Caki2 (cell line): Measurements from ENCODE around the gene RPA4. TPM values are rescaled to one million over a fixed set of nuclear protein-coding genes. Genes with fewer than 3 reads are reported as not detected.
"Not testable (repeated sequence)": the region's sequence is repeated elsewhere in the genome, so short reads cannot be mapped to it uniquely, and the experiment has no call there.

Experiments used
- DNase-seq: peaks from one replicate; pipeline ENCODE4 v3.0.0-alpha.2; 2015; ENCODE audit warnings: low read depth
- in situ Hi-C: cut with HindIII; loops from 2 replicates; pipeline ENCODE4 v1.10.0; 2016; ENCODE audit warnings: low sequenced_read_pairs, low pct_unique_long_range_greater_than_20kb, mixed read lengths
- total RNA-seq: library from RNA; depleted of rRNA; stranded (reverse); fragments of >200 nt; shearing (Covaris generic); gene quantifications from 2 replicates; pipeline ENCODE4 v1.2.3, GENCODE V29; 2014; ENCODE audit warnings: low replicate concordance; rRNA removed

RPA4 gene, protein sequence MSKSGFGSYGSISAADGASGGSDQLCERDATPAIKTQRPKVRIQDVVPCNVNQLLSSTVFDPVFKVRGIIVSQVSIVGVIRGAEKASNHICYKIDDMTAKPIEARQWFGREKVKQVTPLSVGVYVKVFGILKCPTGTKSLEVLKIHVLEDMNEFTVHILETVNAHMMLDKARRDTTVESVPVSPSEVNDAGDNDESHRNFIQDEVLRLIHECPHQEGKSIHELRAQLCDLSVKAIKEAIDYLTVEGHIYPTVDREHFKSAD
- not detected in 2 replicates for total RNA-seq

- no peak for DNase-seq
- in situ Hi-C loops, result no loop called here
Observed at GRCh38 chrX:96883608-96884007, at the start of gene RPA4. RPA4 (plus strand) TSS chrX:96883908; CDS start chrX:96884311, 403 bp downstream.

GRCh38 chrX:96834137-96834536 is 49.6 kb upstream of the RPA4 start:
- DNase-seq, result no peak
- in situ Hi-C loops, result no loop called here

GRCh38 chrX:96835660-96836289 is 47.9 kb upstream of the RPA4 start:
- in situ Hi-C loops, result no loop called here
- DNase-seq, result no peak

- no peak for DNase-seq
- in situ Hi-C loops, result no loop called here
Observed at GRCh38 chrX:96837808-96838207, 45.9 kb upstream of the RPA4 start.

- in situ Hi-C loops, result no loop called here
- DNase-seq, result no peak
Observed at GRCh38 chrX:96838537-96838936, 45.2 kb upstream of the RPA4 start.

- in situ Hi-C loops, result no loop called here
- DNase-seq, result no peak
Observed at GRCh38 chrX:96841325-96841724, 42.4 kb upstream of the RPA4 start.

DNA sequence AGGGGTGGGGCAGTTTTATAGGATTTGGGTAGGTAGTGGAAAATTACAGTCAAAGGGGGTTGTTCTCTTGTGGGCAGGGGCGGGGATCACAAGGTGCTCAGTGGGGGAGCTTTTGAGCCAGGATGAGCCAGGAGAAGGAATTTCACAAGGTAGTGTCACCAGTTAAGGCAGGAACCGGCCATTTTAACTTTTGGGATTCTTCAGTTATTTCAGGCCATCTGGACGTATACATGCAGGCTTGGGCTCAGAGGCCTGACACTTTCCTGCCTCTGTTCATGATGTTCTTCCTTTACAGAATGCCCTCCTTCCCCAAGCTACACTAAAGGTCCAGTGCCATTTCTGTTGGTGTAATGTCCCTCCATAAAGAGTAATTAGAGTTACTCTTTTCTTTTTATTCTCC is 41.8 kb upstream of the RPA4 start:
- in situ Hi-C loops, DNase-seq: not testable (repeated sequence)

DNA sequence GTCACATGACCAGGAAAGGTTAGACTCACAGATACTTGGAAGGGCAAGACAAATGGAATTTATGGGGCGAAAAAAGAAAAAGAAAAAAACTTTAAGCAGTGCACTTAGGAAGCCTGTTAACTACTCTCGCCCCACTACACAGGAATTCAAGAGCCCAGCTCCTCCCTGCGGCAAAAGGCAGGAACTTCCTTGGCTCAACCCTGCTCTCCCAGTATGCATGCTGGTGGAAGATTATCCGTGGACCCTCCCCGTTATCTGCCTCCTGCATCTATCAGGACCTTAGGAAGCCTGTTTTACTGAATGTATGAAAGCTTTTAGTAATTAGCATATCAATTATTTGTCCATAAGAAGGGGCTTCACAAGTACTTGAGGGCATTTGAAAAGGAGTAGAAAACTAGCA is 40.1 kb upstream of the RPA4 start:
- in situ Hi-C loops, result no loop called here
- no peak for DNase-seq

- in situ Hi-C loops, result no loop called here
- no peak for DNase-seq
Observed at GRCh38 chrX:96846841-96847240, 36.9 kb upstream of the RPA4 start.

DNA sequence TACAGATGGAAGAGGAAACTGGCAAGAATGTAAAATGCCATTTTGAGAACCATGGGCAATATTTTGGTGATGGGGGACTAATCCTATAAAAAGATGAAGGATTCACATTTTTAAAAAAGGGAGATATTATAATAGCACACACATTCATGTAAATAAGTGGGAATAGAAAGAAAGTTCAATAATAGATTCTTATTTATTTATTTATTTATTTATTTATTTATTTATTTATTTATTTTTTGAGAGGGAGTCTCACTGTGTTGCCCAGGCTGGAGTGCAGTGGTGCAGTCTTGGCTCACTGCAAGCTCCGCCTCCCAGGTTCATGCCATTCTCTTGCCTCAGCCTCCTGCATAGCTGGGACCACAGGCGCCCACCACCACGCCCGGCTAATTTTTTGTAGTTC is 24.3 kb upstream of the RPA4 start:
- in situ Hi-C loops, DNase-seq: not testable (repeated sequence)

DNA sequence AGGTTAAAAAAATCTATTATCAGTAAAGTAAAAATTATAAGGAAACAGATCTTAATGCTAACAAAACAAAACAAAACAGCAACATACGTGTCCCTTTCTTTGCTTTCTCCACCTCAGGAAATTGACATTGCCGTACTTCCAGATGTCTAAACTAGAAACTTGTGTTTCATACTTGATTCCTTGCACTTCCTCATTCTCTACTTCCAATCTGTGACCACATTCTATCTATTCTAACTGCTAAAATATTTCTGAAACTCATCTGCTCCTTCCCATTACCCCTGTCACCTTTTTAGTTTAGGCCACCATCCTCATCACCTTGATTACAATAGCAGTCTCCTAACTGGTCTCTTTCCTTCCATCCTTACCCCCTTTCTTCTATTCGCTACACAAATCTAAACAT is 22.5 kb upstream of the RPA4 start:
- in situ Hi-C loops, result no loop called here
- DNase-seq, result no peak

GRCh38 chrX:96861661-96862060 is 22.0 kb upstream of the RPA4 start:
- DNase-seq, result no peak
- in situ Hi-C loops, result no loop called here

- in situ Hi-C loops, result no loop called here
- no peak for DNase-seq
Observed at GRCh38 chrX:96884027-96884426, 319 bp downstream of the RPA4 start.

DNA sequence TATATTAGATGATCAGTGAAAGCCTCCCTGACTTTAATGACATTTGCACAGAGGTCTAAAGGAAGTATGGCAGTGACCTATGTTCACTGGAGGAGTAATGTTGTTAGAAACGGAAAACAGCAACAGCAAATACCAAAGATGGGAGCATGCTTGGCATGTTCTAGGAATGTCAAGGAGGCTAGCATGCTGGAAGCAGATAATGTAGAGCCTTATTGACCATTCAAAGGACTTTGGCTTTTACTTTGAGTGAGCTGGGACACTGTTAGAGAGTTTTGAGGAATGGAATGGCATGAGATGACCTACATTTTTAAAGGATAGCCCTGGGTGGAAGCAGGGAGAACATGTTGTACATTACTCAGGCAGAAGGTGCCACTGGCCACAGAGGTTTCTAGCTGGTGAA is 6.0 kb downstream of the RPA4 start:
- peak; percentile 3 for DNase-seq
- in situ Hi-C loops, result no loop called here

GRCh38 chrX:96906741-96907140 is 23.0 kb downstream of the RPA4 start:
- DNase-seq, result peak; percentile 86
- in situ Hi-C loops, result no loop called here

DNA sequence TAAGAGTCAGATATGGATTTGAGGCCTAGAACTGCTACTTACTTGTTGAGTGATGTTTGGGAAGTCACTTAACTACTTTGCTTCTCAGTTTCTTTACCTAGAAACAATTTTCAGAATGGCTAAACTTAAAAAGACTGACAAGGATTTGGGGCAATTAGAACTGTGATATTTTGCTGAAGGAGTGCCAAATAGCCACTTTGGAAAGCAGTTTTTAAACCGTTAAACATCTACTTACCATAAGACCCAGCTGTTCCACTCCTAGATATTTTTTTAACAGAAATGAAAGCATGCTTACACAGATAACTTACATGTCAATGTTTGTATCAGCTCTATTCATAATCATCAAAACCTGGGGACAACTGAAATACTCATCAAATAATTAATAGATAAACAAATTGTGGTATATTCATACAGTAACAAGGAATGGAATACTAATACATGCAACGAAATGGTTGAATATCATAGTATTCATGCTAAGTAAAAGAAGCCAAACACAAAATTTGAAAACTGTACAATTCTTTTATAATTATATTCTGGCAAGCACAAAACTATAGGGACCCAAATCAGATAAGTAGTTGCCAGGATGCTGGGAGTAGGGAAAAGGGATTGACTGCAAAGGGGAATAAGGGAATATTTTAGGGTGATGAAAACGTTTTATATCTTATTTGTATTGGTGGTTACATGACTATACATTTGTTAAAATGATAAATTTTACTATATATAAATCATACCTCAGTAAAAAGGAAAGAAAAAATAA is 24.0 kb downstream of the RPA4 start:
- in situ Hi-C loops, result no loop called here
- no peak for DNase-seq

- in situ Hi-C loops, result no loop called here
- no peak for DNase-seq
Observed at GRCh38 chrX:96909291-96909690, 25.6 kb downstream of the RPA4 start.

- no peak for DNase-seq
- in situ Hi-C loops, result no loop called here
Observed at GRCh38 chrX:96918864-96919263, 35.2 kb downstream of the RPA4 start.

GRCh38 chrX:96919672-96920071 is 36.0 kb downstream of the RPA4 start:
- no peak for DNase-seq
- in situ Hi-C loops, result no loop called here
